Measurements from ENCODE around the gene SLC44A2. TPM values are rescaled to one million over a fixed set of nuclear protein-coding genes. Genes with fewer than 3 reads are reported as not detected.

Gene SLC44A2
- total and polyA plus RNA-seq, 10 of the 15 experiments (the other 5 are each of a cell fraction or from before 2014, with no cell fraction given) = 3.0 to 51.3 (median 26.8) TPM

- H3K9ac ChIP-seq (ENCODE audit: control insufficient read depth, insufficient read depth, low read length) = no peak overlapping the region
- in situ Hi-C loops (cut with MboI) = no loop called here
- ChIA-PET POLR2A (no interaction called here), RAD21 (ENCODE audit: unreplicated experiment) (no interaction called here), SMC1A (ENCODE audit: uncharacterized antibody, unreplicated experiment) (no interaction called here), CTCF (interaction anchor here (0.9 kb wide), 1 partner anchor 16 kb away, joined by 3 read pairs; no protein-coding TSS in a partner anchor)
- ATAC-seq (no peak), DNase-seq (ENCODE audit: low read depth, low spot score) (no peak), FAIRE-seq (no peak)
- no peak overlapping the region for H3K4me2 ChIP-seq (ENCODE audit: control insufficient read depth, insufficient read depth)
- H3K4me3 ChIP-seq = no peak overlapping the region
- H3K36me3 ChIP-seq (ENCODE audit: control insufficient read depth in 2 of 2, insufficient read depth in 2 of 2, low read length in 1 of 2) = peaks cover 57 to 76% of the 10 kb centered on the region in 2 experiments
- no peaks in the 10 kb centered on the region for H3K9me3 ChIP-seq (replicated peaks; ENCODE audit: control insufficient read depth, insufficient read depth, low read length)
- whole genome bisulfite sequencing (ENCODE audit: insufficient coverage, insufficient replicate concordance, low lambda C conversion rate, missing lambda C conversion rate) = 96% methylated on average over 15 of the region's 15 CpGs
- H2AFZ ChIP-seq (ENCODE audit: control insufficient read depth, low read depth, low read length) = no peak overlapping the region
- H4K20me1 ChIP-seq (ENCODE audit: control insufficient read depth, insufficient read depth) = peaks cover 2% of the 10 kb centered on the region; the same call in 1 of the 2 replicates
- TF ChIP-seq POLR2AphosphoS5 (IDR thresholded peaks at IDR 0.05; ENCODE audit: low read length) (0 out of 2 replicates have a peak, but pooled peaks have one; percentile 38), BMI1 (IDR thresholded peaks at IDR 0.05; ENCODE audit: borderline replicate concordance) (no peak)
- no peaks in the 10 kb centered on the region for H3K4me1 ChIP-seq (ENCODE audit: control insufficient read depth, insufficient read depth, low read length)
- H3K27ac ChIP-seq (ENCODE audit: control insufficient read depth, insufficient read depth) = no peak overlapping the region
- H3K27me3 ChIP-seq (replicated peaks in 1 of 2; ENCODE audit: control insufficient read depth in 2 of 2, insufficient read depth in 2 of 2, low read length in 1 of 2) = no peaks in the 10 kb centered on the region
- intact Hi-C loops (cut with micrococcal nuclease; ENCODE audit: unreplicated experiment) = no loop called here
- BruUV-seq (replicated peaks) = no TSS peak
- H3K79me2 ChIP-seq (ENCODE audit: control insufficient read depth, insufficient read depth, low read length) = no peaks in the 10 kb centered on the region
These were observed 57.7 kb downstream of the SLC44A2 start for GRCh38 chr19:10683064-10683426.

- Histone ChIP-seq H3K79me2 (ENCODE audit: control insufficient read depth, insufficient read depth, low read length) (no peaks in the 10 kb centered on the region), H3K27me3 (replicated peaks in 1 of 2; ENCODE audit: control insufficient read depth in 2 of 2, insufficient read depth in 2 of 2, low read length in 1 of 2) (no peaks in the 10 kb centered on the region), H3K9me3 (replicated peaks; ENCODE audit: control insufficient read depth, insufficient read depth, low read length) (no peaks in the 10 kb centered on the region), H3K4me2 (ENCODE audit: control insufficient read depth, insufficient read depth) (no peak overlapping the region), H4K20me1 (ENCODE audit: control insufficient read depth, insufficient read depth) (peaks cover 2% of the 10 kb centered on the region; the same call in 1 of the 2 replicates), H2AFZ (ENCODE audit: control insufficient read depth, low read depth, low read length) (no peak overlapping the region), H3K4me3 (no peak overlapping the region), H3K4me1 (ENCODE audit: control insufficient read depth, insufficient read depth, low read length) (no peaks in the 10 kb centered on the region), H3K9ac (ENCODE audit: control insufficient read depth, insufficient read depth, low read length) (no peak overlapping the region), H3K36me3 (ENCODE audit: control insufficient read depth in 2 of 2, insufficient read depth in 2 of 2, low read length in 1 of 2) (peaks cover 57 to 80% of the 10 kb centered on the region in 2 experiments), H3K27ac (ENCODE audit: control insufficient read depth, insufficient read depth) (no peak overlapping the region)
- ATAC-seq = no peak
- in situ Hi-C loops (cut with MboI) = no loop called here
- CTCF ChIA-PET = no interaction called here
- intact Hi-C loops (cut with micrococcal nuclease; ENCODE audit: unreplicated experiment) = no loop called here
- POLR2A ChIA-PET = no interaction called here
- BruUV-seq (replicated peaks) = no TSS peak
- no peak for TF ChIP-seq NFXL1 (IDR thresholded peaks at IDR 0.05; ENCODE audit: borderline replicate concordance)
- TF ChIP-seq POLR2AphosphoS5 (IDR thresholded peaks at IDR 0.05; ENCODE audit: low read length) = 0 out of 2 replicates have a peak, but pooled peaks have one; percentile 9
- no peak for DNase-seq (ENCODE audit: low read depth, low spot score)
- no peak for FAIRE-seq
- RAD21 ChIA-PET (ENCODE audit: unreplicated experiment) = no interaction called here
- 95% methylated on average over 21 of the region's 21 CpGs for WGBS (ENCODE audit: insufficient coverage, insufficient replicate concordance, low lambda C conversion rate, missing lambda C conversion rate)
- SMC1A ChIA-PET (ENCODE audit: uncharacterized antibody, unreplicated experiment) = interaction anchor here (0.7 kb wide), 1 partner anchor 16 kb away, joined by 3 read pairs; no protein-coding TSS in a partner anchor
These were observed 58.2 kb downstream of the SLC44A2 start for GRCh38 chr19:10683582-10683981.
